Osteoblast (primary cell): ENCODE data around the gene NDUFAF8. TPM values are rescaled to one million over a fixed set of nuclear protein-coding genes. Genes with fewer than 3 reads are reported as not detected.

Experiments
- DNase-seq: peaks from one replicate; pipeline ENCODE4 v3.0.0; 2011; ENCODE audit warnings: low spot score, mixed read lengths; ENCODE audit not compliant: insufficient read length; ENCODE audit errors: missing footprints
- H2AFZ ChIP-seq: 2 replicates; pipeline ENCODE4 v1.6.0; 2011; ENCODE audit warnings: mild to moderate bottlenecking, low read length
- H3K27ac ChIP-seq: 2 replicates; pipeline ENCODE4 v1.5.1; 2011; ENCODE audit warnings: mild to moderate bottlenecking, low read depth, low read length, moderate library complexity
- H3K27me3 ChIP-seq: 2 replicates; pipeline ENCODE4 v1.6.0; 2012; ENCODE audit warnings: mild to moderate bottlenecking, control low read depth, inconsistent platforms, low read length, moderate library complexity; ENCODE audit not compliant: insufficient read depth
- H3K36me3 ChIP-seq: 2 replicates; pipeline ENCODE4 v1.5.1; 2011; ENCODE audit warnings: mild to moderate bottlenecking, low read length, control low read depth, moderate library complexity; ENCODE audit not compliant: insufficient read depth
- H3K4me1 ChIP-seq: 2 replicates; pipeline ENCODE4 v1.5.1; 2011; ENCODE audit warnings: mild to moderate bottlenecking, low read length, control low read depth, moderate library complexity; ENCODE audit not compliant: insufficient read depth
- H3K4me2 ChIP-seq: 2 replicates; pipeline ENCODE4 v1.6.0; 2011; ENCODE audit warnings: mild to moderate bottlenecking, low read length; ENCODE audit not compliant: insufficient read depth
- H3K4me3 ChIP-seq: fragments of 200-600 bp; sonication (generic); 3 replicates; pipeline ENCODE4 v1.5.1; 2012; ENCODE audit warnings: mild to moderate bottlenecking, low read length, inconsistent platforms; ENCODE audit not compliant: insufficient read depth
- H3K79me2 ChIP-seq: 2 replicates; pipeline ENCODE4 v1.6.0; 2012; ENCODE audit warnings: mild to moderate bottlenecking, low read length, control low read depth, inconsistent platforms; ENCODE audit not compliant: insufficient read depth
- H3K9me3 ChIP-seq: 2 replicates; pipeline ENCODE4 v1.5.1; 2011; ENCODE audit warnings: low read depth, low read length, control low read depth
- H4K20me1 ChIP-seq: 2 replicates; pipeline ENCODE4 v1.6.0; 2012; ENCODE audit warnings: mild to moderate bottlenecking, low read length, control low read depth; ENCODE audit not compliant: insufficient read depth
- CTCF ChIP-seq: IDR thresholded peaks from 2 replicates; pipeline ENCODE4 v1.5.1; 2011; ENCODE audit warnings: mild to moderate bottlenecking, low read depth, low read length, moderate library complexity; ENCODE audit errors: extremely low read depth
- total RNA-seq: library from RNA; depleted of rRNA; stranded (reverse); fragments of >200 nt; gene quantifications from 2 replicates; pipeline ENCODE4 v1.2.3, GENCODE V29; 2012

The NDUFAF8 gene
- total RNA-seq, 1 donor = 19.9 TPM

DNA sequence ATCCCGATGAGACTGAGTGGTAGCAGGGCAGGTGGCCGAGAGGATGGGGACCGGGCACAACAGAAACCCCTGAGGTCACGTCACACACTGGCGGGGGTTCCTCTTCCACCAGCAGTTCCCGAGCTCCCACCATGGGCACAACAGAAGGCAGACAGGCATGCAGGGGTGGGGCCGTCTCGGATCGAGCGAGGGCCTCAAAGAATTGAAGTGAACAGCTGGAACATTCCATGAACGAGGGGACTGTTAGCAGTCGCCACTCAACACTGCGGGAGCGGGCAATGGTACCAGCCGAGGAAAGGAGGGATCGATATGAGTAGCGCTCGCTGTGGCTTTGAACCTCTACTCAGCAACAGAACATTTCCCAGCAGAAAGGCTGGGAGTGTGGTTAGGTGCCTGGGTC is 21.6 kb upstream of the NDUFAF8 start:
- no peak overlapping the region for H3K4me3 ChIP-seq
- H3K4me1 ChIP-seq = peaks cover 4% of the 10 kb centered on the region
- H3K27me3 ChIP-seq = no peaks in the 10 kb centered on the region
- no peak overlapping the region for H3K27ac ChIP-seq
- TF ChIP-seq CTCF = no peak
- no peaks in the 10 kb centered on the region for H3K36me3 ChIP-seq
- H2AFZ ChIP-seq = no peak overlapping the region
- H3K9me3 ChIP-seq = no peaks in the 10 kb centered on the region
- peak; percentile 42 for DNase-seq
- peaks cover 11% of the 10 kb centered on the region for H3K79me2 ChIP-seq
- H3K4me2 ChIP-seq = no peak overlapping the region
- H4K20me1 ChIP-seq = peaks cover 4% of the 10 kb centered on the region

GRCh38 chr17:81218459-81218858 is 20.7 kb upstream of the NDUFAF8 start:
- peak; percentile 47 for DNase-seq
- peaks cover 11% of the 10 kb centered on the region for H3K79me2 ChIP-seq
- H3K4me2 ChIP-seq = no peak overlapping the region
- no peak overlapping the region for H3K27ac ChIP-seq
- no peaks in the 10 kb centered on the region for H3K36me3 ChIP-seq
- peaks cover 3% of the 10 kb centered on the region for H4K20me1 ChIP-seq
- no peak for TF ChIP-seq CTCF
- H2AFZ ChIP-seq = no peak overlapping the region
- no peaks in the 10 kb centered on the region for H3K9me3 ChIP-seq
- peaks cover 6% of the 10 kb centered on the region for H3K4me1 ChIP-seq
- no peaks in the 10 kb centered on the region for H3K27me3 ChIP-seq
- H3K4me3 ChIP-seq = no peak overlapping the region

GRCh38 chr17:81218991-81219390 is 20.1 kb upstream of the NDUFAF8 start:
- no peaks in the 10 kb centered on the region for H3K9me3 ChIP-seq
- no peak overlapping the region for H2AFZ ChIP-seq
- H3K4me1 ChIP-seq = peaks cover 9% of the 10 kb centered on the region
- no peak overlapping the region for H3K4me3 ChIP-seq
- H3K79me2 ChIP-seq = peaks cover 11% of the 10 kb centered on the region
- no peak for TF ChIP-seq CTCF
- no peak overlapping the region for H3K27ac ChIP-seq
- no peaks in the 10 kb centered on the region for H3K36me3 ChIP-seq
- H3K27me3 ChIP-seq = no peaks in the 10 kb centered on the region
- peaks cover 3% of the 10 kb centered on the region for H4K20me1 ChIP-seq
- peak; percentile 11 for DNase-seq
- H3K4me2 ChIP-seq = no peak overlapping the region

GRCh38 chr17:81219476-81220180 is 19.5 kb upstream of the NDUFAF8 start:
- Histone ChIP-seq H4K20me1 (peaks cover 3% of the 10 kb centered on the region), H3K27ac (no peak overlapping the region), H3K27me3 (no peaks in the 10 kb centered on the region), H3K4me1 (peaks cover 9% of the 10 kb centered on the region), H3K79me2 (peaks cover 11% of the 10 kb centered on the region), H3K4me2 (no peak overlapping the region), H3K36me3 (no peaks in the 10 kb centered on the region), H2AFZ (no peak overlapping the region), H3K4me3 (no peak overlapping the region), H3K9me3 (no peaks in the 10 kb centered on the region)
- no peak for TF ChIP-seq CTCF
- peak; percentile 36 for DNase-seq
